Measurements from ENCODE around the gene USP12. TPM values are rescaled to one million over a fixed set of nuclear protein-coding genes. Genes with fewer than 3 reads are reported as not detected.

Gene USP12
- total RNA-seq, 1 donor from 2014 or later: 24.9 TPM

GRCh38 chr13:27044837-27045570, 126.6 kb downstream of the USP12 start:
- Mint-ChIP-seq H3K27me3 (ENCODE audit: unreplicated experiment) (peaks cover 9% of the 10 kb centered on the region), H3K4me3 (ENCODE audit: unreplicated experiment) (no peak overlapping the region), H3K27ac (ENCODE audit: unreplicated experiment) (no peak overlapping the region), H3K9me3 (ENCODE audit: unreplicated experiment) (peaks cover 2% of the 10 kb centered on the region), H3K4me1 (ENCODE audit: low read depth, unreplicated experiment) (peaks cover 9% of the 10 kb centered on the region), H3K36me3 (ENCODE audit: unreplicated experiment) (peaks cover 3% of the 10 kb centered on the region)
- no peak for DNase-seq
- TF ChIP-seq CTCF (IDR thresholded peaks at IDR 0.05; ENCODE audit: partially characterized antibody, unreplicated experiment): no peak

GRCh38 chr13:27043013-27043412, 128.6 kb downstream of the USP12 start:
- H3K27ac Mint-ChIP-seq (ENCODE audit: unreplicated experiment): peak overlapping the region; percentile 56
- no peak for TF ChIP-seq CTCF (IDR thresholded peaks at IDR 0.05; ENCODE audit: partially characterized antibody, unreplicated experiment)
- H3K4me1 Mint-ChIP-seq (ENCODE audit: low read depth, unreplicated experiment): peaks cover 9% of the 10 kb centered on the region
- DNase-seq: no peak
- peaks cover 3% of the 10 kb centered on the region for H3K36me3 Mint-ChIP-seq (ENCODE audit: unreplicated experiment)
- no peak overlapping the region for H3K4me3 Mint-ChIP-seq (ENCODE audit: unreplicated experiment)
- peaks cover 14% of the 10 kb centered on the region for H3K27me3 Mint-ChIP-seq (ENCODE audit: unreplicated experiment)
- peaks cover 2% of the 10 kb centered on the region for H3K9me3 Mint-ChIP-seq (ENCODE audit: unreplicated experiment)

- H3K4me3 Mint-ChIP-seq (ENCODE audit: unreplicated experiment): no peak overlapping the region
- H3K27ac Mint-ChIP-seq (ENCODE audit: unreplicated experiment): peak overlapping the region; percentile 40
- H3K27me3 Mint-ChIP-seq (ENCODE audit: unreplicated experiment): peaks cover 17% of the 10 kb centered on the region
- DNase-seq: no peak
- H3K36me3 Mint-ChIP-seq (ENCODE audit: unreplicated experiment): peaks cover 3% of the 10 kb centered on the region
- no peak for TF ChIP-seq CTCF (IDR thresholded peaks at IDR 0.05; ENCODE audit: partially characterized antibody, unreplicated experiment)
- H3K9me3 Mint-ChIP-seq (ENCODE audit: unreplicated experiment): peaks cover 10% of the 10 kb centered on the region
- peaks cover 24% of the 10 kb centered on the region for H3K4me1 Mint-ChIP-seq (ENCODE audit: low read depth, unreplicated experiment)
These were observed 130.3 kb downstream of the USP12 start for GRCh38 chr13:27041341-27041740.

GRCh38 chr13:27040826-27041108, 130.8 kb downstream of the USP12 start:
- Mint-ChIP-seq H3K36me3 (ENCODE audit: unreplicated experiment) (peaks cover 3% of the 10 kb centered on the region), H3K9me3 (ENCODE audit: unreplicated experiment) (peaks cover 10% of the 10 kb centered on the region), H3K4me3 (ENCODE audit: unreplicated experiment) (no peak overlapping the region), H3K4me1 (ENCODE audit: low read depth, unreplicated experiment) (peaks cover 27% of the 10 kb centered on the region), H3K27ac (ENCODE audit: unreplicated experiment) (no peak overlapping the region), H3K27me3 (ENCODE audit: unreplicated experiment) (peaks cover 17% of the 10 kb centered on the region)
- no peak for DNase-seq
- no peak for TF ChIP-seq CTCF (IDR thresholded peaks at IDR 0.05; ENCODE audit: partially characterized antibody, unreplicated experiment)

- peaks cover 17% of the 10 kb centered on the region for H3K27me3 Mint-ChIP-seq (ENCODE audit: unreplicated experiment)
- TF ChIP-seq CTCF (IDR thresholded peaks at IDR 0.05; ENCODE audit: partially characterized antibody, unreplicated experiment): no peak
- H3K4me1 Mint-ChIP-seq (ENCODE audit: low read depth, unreplicated experiment): peaks cover 37% of the 10 kb centered on the region
- H3K27ac Mint-ChIP-seq (ENCODE audit: unreplicated experiment): no peak overlapping the region
- DNase-seq: no peak
- no peak overlapping the region for H3K4me3 Mint-ChIP-seq (ENCODE audit: unreplicated experiment)
- H3K36me3 Mint-ChIP-seq (ENCODE audit: unreplicated experiment): peaks cover 3% of the 10 kb centered on the region
- peaks cover 10% of the 10 kb centered on the region for H3K9me3 Mint-ChIP-seq (ENCODE audit: unreplicated experiment)
These were observed 132.4 kb downstream of the USP12 start for GRCh38 chr13:27039171-27039701.

All from glutamatergic neuron (in vitro differentiated cells).